Right lobe of liver (tissue), 6 donors: ENCODE results near the gene SNX5. TPM values are rescaled to one million over a fixed set of nuclear protein-coding genes. Genes with fewer than 3 reads are reported as not detected.

Experiments used
- ATAC-seq, 4 donors: fragments of 200-7000 bp; cut with Tn5 transposase; one replicate each; pipeline ENCODE4 v1.9.1; 2020; ENCODE audit warnings: mild to moderate bottlenecking in 4 of 4, moderate library complexity in 4 of 4
- DNase-seq, 3 donors: peaks; one replicate each; pipeline ENCODE4 v3.0.0-alpha.2; 2020
- H3K27ac ChIP-seq, 3 donors: fragments of 200-600 bp; one replicate each; pipeline ENCODE4 v1.8.0; 2022
- H3K27me3 ChIP-seq, 2 donors: fragments of 200-600 bp; one replicate each; pipeline ENCODE4 v1.8.0; 2022
- H3K36me3 ChIP-seq, 4 donors: fragments of 200-600 bp; sonication (generic) in 1 of 4; one replicate each; pipeline versions ENCODE4 v1.5.1 to v1.8.0; 2017 to 2022; ENCODE audit warnings: control low read depth in 1 of 4
- H3K4me1 ChIP-seq, 4 donors: fragments of 200-600 bp; sonication (generic) in 1 of 4; one replicate each; pipeline versions ENCODE4 v1.5.1 to v1.8.0; 2017 to 2022; ENCODE audit warnings: control low read depth in 1 of 4
- H3K4me3 ChIP-seq, 3 donors: fragments of 200-600 bp; one replicate each; pipeline ENCODE4 v1.8.0; 2022
- H3K9me3 ChIP-seq, 4 donors: fragments of 200-600 bp; sonication (generic) in 1 of 4; one replicate each; pipeline versions ENCODE4 v1.5.1 to v1.8.0; 2017 to 2022; ENCODE audit warnings: control low read depth in 1 of 4
- POLR2A ChIP-seq: fragments of 450-650 bp; IDR thresholded peaks from one replicate; pipeline ENCODE4 v1.6.1; 2017; ENCODE audit warnings: antibody characterized with exemption, mild to moderate bottlenecking
- WGBS: methylation state at CpG from one replicate; pipeline ENCODE4 v1.1.6; 2018; ENCODE audit warnings: low coverage, low lambda C conversion rate; ENCODE audit not compliant: insufficient coverage; ENCODE audit errors: missing lambda C conversion rate; 5-methylcytosine and 5-hydroxymethylcytosine counted together
- intact Hi-C, 2 donors: fragments of 100-400 bp; cut with DNase I; formaldehyde crosslinking; loops; one replicate each; pipeline versions ENCODE4 v1.11.2 to v1.14.1; 2022
- total RNA-seq, 6 experiments: library from RNA; depleted of rRNA in 2 of 6; stranded (reverse); fragments of >200 nt in 2 of 6; fragmentation: NEBNext Ultra II Directional in 3 of 6; extraction: Animal tissue kit (Norgen Biotek cat#: 25700) in 3 of 6; gene quantifications; one replicate each; pipeline versions ENCODE4 v1.1.0 to v1.2.4, GENCODE V29; 2016 to 2023
- TF ChIP-seq, protein P1 (sequence below), 4 donors: fragments of 200-600 bp in 3 of 4; fragments of 450-650 bp in 1 of 4; IDR thresholded peaks; one replicate each; pipeline versions ENCODE4 v1.5.1 to v1.8.0; 2016 to 2022; ENCODE audit warnings: antibody characterized with exemption in 4 of 4, mild to moderate bottlenecking in 2 of 4
- donor health status: DM: no; HTN: yes; CAD: no.
- donor health status: DM: no; HTN: no; CAD: no.
- donor health status: DM: no; HTN: no; CAD: no.
- donor health status: DM: no; HTN: yes; CAD: no.
- donor health status: DM: no; HTN: yes; CAD: no.

The SNX5 gene
- total RNA-seq, 6 experiments from 2014 or later: 32.6 to 74.5 (median 46.0) TPM

DNA sequence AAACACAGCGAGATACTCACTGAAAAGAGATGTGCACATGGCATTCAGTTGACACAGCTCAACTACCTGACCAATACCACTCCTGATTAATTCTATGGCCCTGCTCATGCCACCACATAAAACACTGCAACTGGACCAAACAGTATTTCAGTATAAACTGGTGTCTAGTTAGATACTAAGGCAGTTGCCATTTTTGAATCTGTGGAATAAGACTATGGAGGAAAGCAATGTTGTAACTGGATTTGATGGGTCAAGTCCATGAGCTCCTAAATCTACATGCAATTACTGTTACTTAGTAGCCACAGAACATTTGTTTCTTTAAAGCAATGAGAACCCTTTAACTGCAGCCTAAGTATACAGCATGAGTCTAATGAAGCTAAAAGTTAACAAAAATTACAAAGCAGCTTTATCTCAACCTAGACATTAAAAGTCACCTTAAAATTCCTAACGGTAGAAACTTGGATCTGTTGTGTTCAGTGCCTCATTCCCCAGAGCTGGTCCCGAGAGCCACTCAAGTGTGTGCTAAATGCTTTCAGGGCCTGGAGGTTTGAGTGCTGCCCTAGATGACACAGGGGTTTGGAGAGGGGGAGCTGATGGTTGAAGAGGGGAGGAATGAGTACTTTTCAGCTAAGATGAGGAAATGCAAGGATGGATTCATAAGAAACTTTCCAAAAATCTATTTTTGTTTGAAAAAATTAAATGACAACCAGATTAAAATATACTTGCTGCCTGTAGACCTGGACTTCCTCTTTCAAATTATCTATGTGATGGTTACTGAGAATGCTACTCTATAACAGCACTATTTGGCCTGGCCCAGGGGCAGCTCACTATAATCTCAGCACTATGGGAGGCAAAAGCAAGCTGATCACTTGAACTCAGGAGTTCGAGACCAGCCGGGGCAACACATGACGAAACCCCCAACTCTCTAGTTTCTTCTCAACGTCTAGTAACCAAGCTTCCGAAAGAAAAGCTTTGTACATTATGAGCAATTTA, 15.6 kb downstream of the SNX5 start:
- no peak for DNase-seq
- Histone ChIP-seq H3K9me3 (no peaks in the 10 kb centered on the region), H3K36me3 (peaks cover 0 to 75% (median 34%) of the 10 kb centered on the region in 4 donors), H3K4me3 (no peak overlapping the region), H3K27ac (no peak overlapping the region), H3K4me1 (peaks cover 0 to 16% (median under 1%) of the 10 kb centered on the region in 4 donors), H3K27me3 (no peaks in the 10 kb centered on the region)
- intact Hi-C loops: no loop called here
- TF ChIP-seq, protein P1, sequence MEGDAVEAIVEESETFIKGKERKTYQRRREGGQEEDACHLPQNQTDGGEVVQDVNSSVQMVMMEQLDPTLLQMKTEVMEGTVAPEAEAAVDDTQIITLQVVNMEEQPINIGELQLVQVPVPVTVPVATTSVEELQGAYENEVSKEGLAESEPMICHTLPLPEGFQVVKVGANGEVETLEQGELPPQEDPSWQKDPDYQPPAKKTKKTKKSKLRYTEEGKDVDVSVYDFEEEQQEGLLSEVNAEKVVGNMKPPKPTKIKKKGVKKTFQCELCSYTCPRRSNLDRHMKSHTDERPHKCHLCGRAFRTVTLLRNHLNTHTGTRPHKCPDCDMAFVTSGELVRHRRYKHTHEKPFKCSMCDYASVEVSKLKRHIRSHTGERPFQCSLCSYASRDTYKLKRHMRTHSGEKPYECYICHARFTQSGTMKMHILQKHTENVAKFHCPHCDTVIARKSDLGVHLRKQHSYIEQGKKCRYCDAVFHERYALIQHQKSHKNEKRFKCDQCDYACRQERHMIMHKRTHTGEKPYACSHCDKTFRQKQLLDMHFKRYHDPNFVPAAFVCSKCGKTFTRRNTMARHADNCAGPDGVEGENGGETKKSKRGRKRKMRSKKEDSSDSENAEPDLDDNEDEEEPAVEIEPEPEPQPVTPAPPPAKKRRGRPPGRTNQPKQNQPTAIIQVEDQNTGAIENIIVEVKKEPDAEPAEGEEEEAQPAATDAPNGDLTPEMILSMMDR (IDR thresholded peaks at IDR 0.05): no peak
- TF ChIP-seq POLR2A: no peak
- ATAC-seq: no peak
- 94% methylated on average over 8 of the region's 8 CpGs for WGBS

DNA sequence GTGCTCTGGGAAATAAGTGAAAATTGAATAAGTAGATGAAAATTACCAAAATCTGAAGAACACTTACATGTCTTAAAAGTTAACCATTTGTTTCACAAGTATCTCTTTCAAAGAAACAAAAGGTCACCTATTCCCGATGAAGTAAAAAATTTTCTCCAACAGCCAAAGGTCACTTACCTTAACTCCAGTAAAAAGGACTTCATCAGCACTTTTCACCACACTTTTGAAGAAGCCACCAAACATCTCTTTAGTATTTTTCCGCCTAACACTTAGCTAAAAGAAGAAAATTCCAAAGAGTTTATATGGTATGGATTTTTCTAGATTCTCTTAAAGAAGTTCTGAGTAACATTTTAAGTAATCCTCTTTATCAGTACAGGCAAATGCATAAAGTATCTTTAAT, 17.3 kb downstream of the SNX5 start:
- peaks cover 0 to 90% (median 40%) of the 10 kb centered on the region in 4 donors for H3K36me3 ChIP-seq
- H3K4me1 ChIP-seq: peaks cover 0 to 8% (median 0%) of the 10 kb centered on the region in 4 donors
- no peak for TF ChIP-seq POLR2A
- TF ChIP-seq, protein P1 (IDR thresholded peaks at IDR 0.05): no peak
- intact Hi-C loops: no loop called here
- H3K27me3 ChIP-seq: no peaks in the 10 kb centered on the region
- DNase-seq: no peak
- H3K27ac ChIP-seq: no peak overlapping the region
- no peaks in the 10 kb centered on the region for H3K9me3 ChIP-seq
- no peak for ATAC-seq
- WGBS: 48% methylated on average over 2 of the region's 2 CpGs
- H3K4me3 ChIP-seq: no peak overlapping the region

DNA sequence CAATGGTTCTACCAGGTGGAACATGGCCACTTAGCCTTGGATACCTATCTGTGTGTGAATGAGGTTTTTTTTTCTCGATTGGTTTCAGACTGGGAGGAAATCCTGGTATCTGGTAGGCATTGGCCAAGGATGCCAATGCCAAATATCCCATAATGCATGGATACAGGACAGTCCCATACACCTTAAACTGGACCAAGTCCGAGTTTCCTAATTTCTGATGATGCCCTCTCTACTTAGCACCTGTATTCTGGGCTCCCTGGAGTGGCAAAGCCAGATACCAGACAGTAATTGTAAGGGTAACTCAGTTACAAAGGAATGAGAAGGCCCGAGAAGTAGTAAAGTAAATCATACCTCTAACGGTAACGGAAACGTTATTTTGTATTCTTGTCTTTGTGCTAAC, 17.9 kb downstream of the SNX5 start:
- intact Hi-C loops: no loop called here
- Histone ChIP-seq H3K4me1 (peaks cover 0 to 8% (median 0%) of the 10 kb centered on the region in 4 donors), H3K36me3 (peaks cover 0 to 97% (median 45%) of the 10 kb centered on the region in 4 donors), H3K27ac (no peak overlapping the region), H3K4me3 (no peak overlapping the region), H3K9me3 (no peaks in the 10 kb centered on the region), H3K27me3 (no peaks in the 10 kb centered on the region)
- 76% methylated on average over 6 of the region's 6 CpGs for WGBS
- ATAC-seq: no peak
- TF ChIP-seq POLR2A: no peak
- TF ChIP-seq, protein P1 (IDR thresholded peaks at IDR 0.05): no peak
- no peak for DNase-seq

DNA sequence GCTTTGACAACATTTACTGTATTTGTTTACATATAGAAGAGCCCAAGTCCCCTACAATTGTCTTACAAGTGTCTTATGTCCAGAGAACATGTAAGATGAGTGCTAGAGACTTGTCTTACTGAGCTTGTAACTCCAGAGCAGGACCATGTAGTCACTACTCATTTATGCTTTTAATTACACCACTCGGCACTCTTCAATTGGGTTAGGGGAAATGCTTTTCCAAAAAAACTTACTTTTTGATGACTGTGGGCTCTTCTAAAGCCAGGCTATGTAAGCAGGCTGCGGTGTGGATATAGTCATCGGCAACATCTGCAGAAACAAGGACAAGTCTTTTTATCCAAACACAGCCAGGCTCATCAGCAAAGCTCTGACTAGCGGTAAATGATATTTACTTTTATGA, 18.7 kb downstream of the SNX5 start:
- no peak for ATAC-seq
- DNase-seq: no peak
- no peak overlapping the region for H3K4me3 ChIP-seq
- peaks cover 0 to 8% (median 0%) of the 10 kb centered on the region in 4 donors for H3K4me1 ChIP-seq
- no peak overlapping the region for H3K27ac ChIP-seq
- H3K36me3 ChIP-seq: peaks cover 0 to 98% (median 43%) of the 10 kb centered on the region in 4 donors
- intact Hi-C loops: no loop called here
- TF ChIP-seq POLR2A: no peak
- TF ChIP-seq, protein P1 (IDR thresholded peaks at IDR 0.05): no peak
- 86% methylated on average over 3 of the region's 4 CpGs for WGBS
- no peaks in the 10 kb centered on the region for H3K27me3 ChIP-seq
- H3K9me3 ChIP-seq: no peaks in the 10 kb centered on the region
